ENCODE data around the gene KLHL17.

The KLHL17 gene

GRCh38 chr1:930633-931138 is 29.7 kb upstream of the KLHL17 start:
- H3K4me1 ChIP-seq (ENCODE audit: control insufficient read depth in 2 of 2, insufficient read depth in 2 of 2, low read length in 2 of 2), result peaks cover 0 to 15% of the 10 kb centered on the region in 2 donors
- H3K9ac ChIP-seq (ENCODE audit: low read depth in 1 of 2, low read length in 2 of 2), result no peak overlapping the region
- H3K27me3 ChIP-seq (ENCODE audit: control insufficient read depth in 2 of 2, insufficient read depth in 2 of 2, low read length in 2 of 2), result peaks cover 50 to 74% of the 10 kb centered on the region in 2 donors

DNA sequence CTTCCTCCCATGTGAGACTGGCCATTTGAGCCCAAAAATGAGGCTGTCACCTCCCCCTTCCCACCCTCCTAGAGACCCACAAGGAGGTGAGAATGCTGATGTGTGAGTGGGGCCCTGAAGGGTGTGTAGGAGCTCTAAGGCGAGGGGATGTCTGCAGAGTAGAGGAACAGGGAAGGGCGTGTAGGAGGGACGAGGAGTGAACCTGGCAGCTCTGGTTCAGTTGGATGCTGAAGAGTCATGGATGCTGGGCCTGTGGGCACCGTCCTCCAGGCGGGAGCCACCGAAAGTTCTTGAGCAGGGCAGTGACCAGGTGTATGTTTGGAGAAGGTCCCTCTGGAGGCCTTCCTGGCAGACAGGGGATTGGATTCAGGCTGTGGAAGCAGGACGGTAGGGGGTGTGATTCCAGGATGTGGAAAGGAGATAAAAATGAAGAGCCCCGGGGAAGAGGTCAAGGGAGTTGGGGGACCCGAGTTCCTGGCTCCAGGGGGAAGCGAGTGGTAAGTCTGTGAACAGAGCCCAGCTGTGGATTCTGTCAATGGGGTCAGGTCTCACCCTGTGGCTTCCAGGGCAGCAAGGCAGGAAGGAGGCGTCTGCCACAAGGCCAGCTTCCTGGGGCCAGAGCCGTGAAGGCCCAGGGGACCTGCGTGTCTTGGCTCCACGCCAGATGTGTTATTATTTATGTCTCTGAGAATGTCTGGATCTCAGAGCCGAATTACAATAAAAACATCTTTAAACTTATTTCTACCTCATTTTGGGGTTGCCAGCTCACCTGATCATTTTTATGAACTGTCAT is 28.8 kb upstream of the KLHL17 start:
- H3K4me1 ChIP-seq (ENCODE audit: control insufficient read depth in 2 of 2, insufficient read depth in 2 of 2, low read length in 2 of 2), result peaks cover 0 to 14% of the 10 kb centered on the region in 2 donors
- peaks cover 45 to 67% of the 10 kb centered on the region in 2 donors for H3K27me3 ChIP-seq (ENCODE audit: control insufficient read depth in 2 of 2, insufficient read depth in 2 of 2, low read length in 2 of 2)

More at GRCh38 chr1:930633-931138, 29.7 kb upstream of the KLHL17 start:
- Histone ChIP-seq H3K4me3 (ENCODE audit: low read length in 2 of 2) (no peak overlapping the region), H3K36me3 (ENCODE audit: control insufficient read depth in 2 of 2, insufficient read depth in 2 of 2, low read length in 2 of 2) (no peaks in the 10 kb centered on the region), H3K27ac (ENCODE audit: low read depth in 2 of 2, low read length in 2 of 2) (no peak overlapping the region), H3K9me3 (ENCODE audit: control insufficient read depth in 2 of 2, low read length in 2 of 2) (no peaks in the 10 kb centered on the region)

DNA sequence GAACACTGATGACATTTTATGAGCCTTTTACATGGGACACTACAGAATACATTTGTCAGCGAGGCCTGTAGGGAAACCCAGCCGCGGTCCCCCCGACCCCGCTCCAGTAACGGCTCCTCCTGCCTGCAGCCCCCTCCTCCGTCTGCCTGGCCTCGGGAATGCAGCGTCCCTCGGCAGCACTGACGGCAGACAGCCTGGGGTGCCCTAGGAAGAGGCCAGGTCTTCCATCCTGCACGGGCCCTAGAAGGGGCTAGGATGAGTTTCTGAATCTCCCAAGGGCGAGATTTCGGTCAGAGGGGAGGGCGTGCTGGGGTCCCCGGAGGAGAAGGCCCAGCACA is 28.2 kb upstream of the KLHL17 start:
- no peaks in the 10 kb centered on the region for H3K9me3 ChIP-seq (ENCODE audit: control insufficient read depth in 2 of 2, low read length in 2 of 2)
- H3K36me3 ChIP-seq (ENCODE audit: control insufficient read depth in 2 of 2, insufficient read depth in 2 of 2, low read length in 2 of 2), result no peaks in the 10 kb centered on the region
- H3K27me3 ChIP-seq (ENCODE audit: control insufficient read depth in 2 of 2, insufficient read depth in 2 of 2, low read length in 2 of 2), result peaks cover 43 to 67% of the 10 kb centered on the region in 2 donors
- no peak overlapping the region for H3K4me3 ChIP-seq (ENCODE audit: low read length in 2 of 2)
- H3K27ac ChIP-seq (ENCODE audit: low read depth in 2 of 2, low read length in 2 of 2), result no peak overlapping the region
- H3K9ac ChIP-seq (ENCODE audit: low read depth in 1 of 2, low read length in 2 of 2), result no peak overlapping the region
- H3K4me1 ChIP-seq (ENCODE audit: control insufficient read depth in 2 of 2, insufficient read depth in 2 of 2, low read length in 2 of 2), result peaks cover 0 to 14% of the 10 kb centered on the region in 2 donors

More for the DNA sequence above, 28.8 kb upstream of the KLHL17 start:
- Histone ChIP-seq H3K36me3 (ENCODE audit: control insufficient read depth in 2 of 2, insufficient read depth in 2 of 2, low read length in 2 of 2) (no peaks in the 10 kb centered on the region), H3K4me3 (ENCODE audit: low read length in 2 of 2) (no peak overlapping the region), H3K27ac (ENCODE audit: low read depth in 2 of 2, low read length in 2 of 2) (no peak overlapping the region), H3K9ac (ENCODE audit: low read depth in 1 of 2, low read length in 2 of 2) (no peak overlapping the region), H3K9me3 (ENCODE audit: control insufficient read depth in 2 of 2, low read length in 2 of 2) (no peaks in the 10 kb centered on the region)

DNA sequence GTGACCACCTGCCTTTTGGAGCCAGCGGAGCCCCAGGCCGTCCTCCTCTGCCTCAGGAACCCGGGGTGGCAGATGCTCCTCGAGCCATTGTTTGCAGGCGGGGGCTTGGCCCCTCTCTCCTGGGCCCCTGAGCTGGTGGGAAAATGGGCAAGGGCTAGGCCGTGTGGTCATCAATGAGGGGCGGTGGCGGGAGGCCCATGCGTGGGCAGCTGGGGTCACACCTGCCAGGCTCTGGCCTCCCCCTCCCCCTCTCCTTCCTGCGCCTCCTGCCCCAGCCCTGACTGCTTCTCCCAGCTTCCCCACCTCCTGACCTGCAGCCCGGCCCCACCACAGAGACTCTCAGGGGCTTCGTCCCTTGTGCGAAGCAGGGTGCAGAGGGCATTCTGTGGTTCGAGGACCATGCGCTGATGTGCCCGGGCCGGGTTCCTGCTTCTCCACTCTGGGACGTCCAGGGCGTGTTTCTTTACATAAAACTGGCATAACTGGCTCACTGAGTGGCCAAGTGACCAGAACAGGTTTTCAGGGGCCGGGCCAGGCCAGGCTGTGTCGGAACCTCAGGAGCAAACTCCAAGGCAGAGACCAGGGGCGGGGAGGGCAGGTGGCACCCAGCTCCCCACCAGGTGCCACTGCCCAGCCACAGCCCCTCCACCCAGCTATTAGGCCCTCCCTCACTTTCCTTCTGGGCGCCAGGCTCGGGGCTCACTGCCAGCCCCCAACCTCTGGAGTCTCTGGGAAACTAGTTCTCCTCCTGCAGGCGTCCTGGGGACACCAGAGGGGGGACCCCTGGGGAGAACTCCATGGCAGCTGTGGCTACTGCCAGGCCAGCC is 27.4 kb upstream of the KLHL17 start:
- H3K4me3 ChIP-seq (ENCODE audit: low read length in 2 of 2), result no peak overlapping the region
- peaks cover 37 to 66% of the 10 kb centered on the region in 2 donors for H3K27me3 ChIP-seq (ENCODE audit: control insufficient read depth in 2 of 2, insufficient read depth in 2 of 2, low read length in 2 of 2)
- no peak overlapping the region for H3K9ac ChIP-seq (ENCODE audit: low read depth in 1 of 2, low read length in 2 of 2)
- H3K27ac ChIP-seq (ENCODE audit: low read depth in 2 of 2, low read length in 2 of 2), result no peak overlapping the region
- peaks cover 0 to 14% of the 10 kb centered on the region in 2 donors for H3K4me1 ChIP-seq (ENCODE audit: control insufficient read depth in 2 of 2, insufficient read depth in 2 of 2, low read length in 2 of 2)
- no peaks in the 10 kb centered on the region for H3K36me3 ChIP-seq (ENCODE audit: control insufficient read depth in 2 of 2, insufficient read depth in 2 of 2, low read length in 2 of 2)
- no peaks in the 10 kb centered on the region for H3K9me3 ChIP-seq (ENCODE audit: control insufficient read depth in 2 of 2, low read length in 2 of 2)

DNA sequence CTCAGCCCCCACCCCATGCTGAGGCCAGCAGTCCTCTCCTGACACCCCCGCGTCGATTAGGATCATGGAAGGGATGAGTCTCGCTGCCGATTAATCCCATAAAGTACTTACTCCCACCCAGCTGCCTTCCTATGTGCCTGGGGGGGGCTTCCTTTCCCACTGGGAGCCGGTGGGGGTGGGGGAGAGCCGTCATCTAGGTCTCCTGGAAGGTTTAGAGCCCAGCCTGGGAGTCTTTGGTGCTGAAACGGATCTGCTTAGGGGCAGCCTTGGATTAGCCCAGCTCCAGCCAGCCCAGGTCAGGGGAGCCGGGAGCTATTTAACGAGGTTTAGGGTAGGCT is 26.8 kb upstream of the KLHL17 start:
- Histone ChIP-seq H3K9me3 (ENCODE audit: control insufficient read depth in 2 of 2, low read length in 2 of 2) (no peaks in the 10 kb centered on the region), H3K4me1 (ENCODE audit: control insufficient read depth in 2 of 2, insufficient read depth in 2 of 2, low read length in 2 of 2) (peaks cover 0 to 14% of the 10 kb centered on the region in 2 donors), H3K27me3 (ENCODE audit: control insufficient read depth in 2 of 2, insufficient read depth in 2 of 2, low read length in 2 of 2) (peaks cover 40 to 66% of the 10 kb centered on the region in 2 donors), H3K4me3 (ENCODE audit: low read length in 2 of 2) (no peak overlapping the region), H3K27ac (ENCODE audit: low read depth in 2 of 2, low read length in 2 of 2) (no peak overlapping the region), H3K9ac (ENCODE audit: low read depth in 1 of 2, low read length in 2 of 2) (no peak overlapping the region), H3K36me3 (ENCODE audit: control insufficient read depth in 2 of 2, insufficient read depth in 2 of 2, low read length in 2 of 2) (no peaks in the 10 kb centered on the region)

DNA sequence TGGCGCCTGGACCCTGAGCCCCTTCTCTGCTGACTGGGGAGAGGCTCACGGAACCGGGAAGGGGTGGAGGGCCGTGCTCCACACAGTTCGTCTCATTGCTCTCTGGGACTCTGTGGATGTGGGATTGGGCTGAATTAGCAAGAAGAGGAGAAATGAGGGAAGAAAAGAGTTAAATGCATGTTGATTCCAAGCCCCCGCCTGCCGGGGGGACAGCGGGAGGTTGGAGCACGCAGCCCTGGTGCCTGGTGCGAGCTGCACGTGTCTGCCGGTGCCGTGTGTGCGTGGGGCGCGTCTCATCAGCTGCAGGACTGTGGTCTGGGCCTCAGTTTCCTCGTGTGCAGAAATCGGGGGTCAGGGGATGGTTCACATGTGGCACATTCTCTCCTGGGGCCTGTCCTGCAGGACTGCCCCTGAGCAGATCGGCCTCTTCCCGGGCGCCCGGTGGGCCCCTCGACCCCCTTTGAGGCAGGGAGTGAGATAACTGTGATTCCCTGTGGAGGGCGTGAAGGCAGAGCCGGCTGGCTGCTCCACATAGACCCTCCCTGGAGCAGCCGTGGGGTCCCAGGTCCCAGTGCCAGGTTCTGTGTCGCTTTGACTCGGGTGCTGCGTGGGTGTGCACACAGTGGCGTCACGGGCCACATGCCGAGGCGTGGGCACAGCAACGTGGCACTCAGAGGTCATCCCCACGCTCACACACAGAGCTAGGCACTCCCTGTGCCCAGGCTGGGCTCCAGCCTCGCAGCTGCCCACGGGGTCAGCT is 25.2 kb upstream of the KLHL17 start:
- no peak overlapping the region for H3K9ac ChIP-seq (ENCODE audit: low read depth in 1 of 2, low read length in 2 of 2)

GRCh38 chr1:935751-936231 is 24.6 kb upstream of the KLHL17 start:
- peaks cover 43 to 71% of the 10 kb centered on the region in 2 donors for H3K27me3 ChIP-seq (ENCODE audit: control insufficient read depth in 2 of 2, insufficient read depth in 2 of 2, low read length in 2 of 2)
- no peak overlapping the region for H3K27ac ChIP-seq (ENCODE audit: low read depth in 2 of 2, low read length in 2 of 2)

More for the DNA sequence above, 25.2 kb upstream of the KLHL17 start:
- H3K36me3 ChIP-seq (ENCODE audit: control insufficient read depth in 2 of 2, insufficient read depth in 2 of 2, low read length in 2 of 2), result no peaks in the 10 kb centered on the region
- H3K4me1 ChIP-seq (ENCODE audit: control insufficient read depth in 2 of 2, insufficient read depth in 2 of 2, low read length in 2 of 2), result peaks cover 4 to 14% of the 10 kb centered on the region in 2 donors
- H3K27me3 ChIP-seq (ENCODE audit: control insufficient read depth in 2 of 2, insufficient read depth in 2 of 2, low read length in 2 of 2), result peaks cover 43 to 72% of the 10 kb centered on the region in 2 donors
- H3K4me3 ChIP-seq (ENCODE audit: low read length in 2 of 2), result no peak overlapping the region
- no peaks in the 10 kb centered on the region for H3K9me3 ChIP-seq (ENCODE audit: control insufficient read depth in 2 of 2, low read length in 2 of 2)
- H3K27ac ChIP-seq (ENCODE audit: low read depth in 2 of 2, low read length in 2 of 2), result no peak overlapping the region

GRCh38 chr1:936348-937264 is 23.8 kb upstream of the KLHL17 start:
- Histone ChIP-seq H3K9ac (ENCODE audit: low read depth in 1 of 2, low read length in 2 of 2) (no peak overlapping the region), H3K27ac (ENCODE audit: low read depth in 2 of 2, low read length in 2 of 2) (no peak overlapping the region), H3K36me3 (ENCODE audit: control insufficient read depth in 2 of 2, insufficient read depth in 2 of 2, low read length in 2 of 2) (no peaks in the 10 kb centered on the region), H3K4me3 (ENCODE audit: low read length in 2 of 2) (no peak overlapping the region), H3K4me1 (ENCODE audit: control insufficient read depth in 2 of 2, insufficient read depth in 2 of 2, low read length in 2 of 2) (peaks cover 15 to 26% of the 10 kb centered on the region in 2 donors), H3K27me3 (ENCODE audit: control insufficient read depth in 2 of 2, insufficient read depth in 2 of 2, low read length in 2 of 2) (peaks cover 45 to 71% of the 10 kb centered on the region in 2 donors), H3K9me3 (ENCODE audit: control insufficient read depth in 2 of 2, low read length in 2 of 2) (no peaks in the 10 kb centered on the region)

More at GRCh38 chr1:935751-936231, 24.6 kb upstream of the KLHL17 start:
- Histone ChIP-seq H3K9me3 (ENCODE audit: control insufficient read depth in 2 of 2, low read length in 2 of 2) (no peaks in the 10 kb centered on the region), H3K4me1 (ENCODE audit: control insufficient read depth in 2 of 2, insufficient read depth in 2 of 2, low read length in 2 of 2) (peaks cover 8 to 20% of the 10 kb centered on the region in 2 donors), H3K4me3 (ENCODE audit: low read length in 2 of 2) (no peak overlapping the region), H3K9ac (ENCODE audit: low read depth in 1 of 2, low read length in 2 of 2) (no peak overlapping the region), H3K36me3 (ENCODE audit: control insufficient read depth in 2 of 2, insufficient read depth in 2 of 2, low read length in 2 of 2) (no peaks in the 10 kb centered on the region)

- H3K9me3 ChIP-seq (ENCODE audit: control insufficient read depth in 2 of 2, low read length in 2 of 2), result no peaks in the 10 kb centered on the region
- H3K4me3 ChIP-seq (ENCODE audit: low read length in 2 of 2), result no peak overlapping the region
- H3K27ac ChIP-seq (ENCODE audit: low read depth in 2 of 2, low read length in 2 of 2), result no peak overlapping the region
- peaks cover 15 to 26% of the 10 kb centered on the region in 2 donors for H3K4me1 ChIP-seq (ENCODE audit: control insufficient read depth in 2 of 2, insufficient read depth in 2 of 2, low read length in 2 of 2)
- peaks cover 39 to 63% of the 10 kb centered on the region in 2 donors for H3K27me3 ChIP-seq (ENCODE audit: control insufficient read depth in 2 of 2, insufficient read depth in 2 of 2, low read length in 2 of 2)
- no peaks in the 10 kb centered on the region for H3K36me3 ChIP-seq (ENCODE audit: control insufficient read depth in 2 of 2, insufficient read depth in 2 of 2, low read length in 2 of 2)
- no peak overlapping the region for H3K9ac ChIP-seq (ENCODE audit: low read depth in 1 of 2, low read length in 2 of 2)
Observed at GRCh38 chr1:937521-937920, 22.9 kb upstream of the KLHL17 start.
